NCI-H146 treated with DMSO at 0.1 percent for 48 hours (cell line): ENCODE measurements around the gene SHMT2.

Source experiments
- DNase-seq: peaks from one replicate; lab custom pipeline; 2025; ENCODE audit not compliant: unreplicated experiment; lab: John Stamatoyannopoulos, UW

SHMT2 gene

DNA sequence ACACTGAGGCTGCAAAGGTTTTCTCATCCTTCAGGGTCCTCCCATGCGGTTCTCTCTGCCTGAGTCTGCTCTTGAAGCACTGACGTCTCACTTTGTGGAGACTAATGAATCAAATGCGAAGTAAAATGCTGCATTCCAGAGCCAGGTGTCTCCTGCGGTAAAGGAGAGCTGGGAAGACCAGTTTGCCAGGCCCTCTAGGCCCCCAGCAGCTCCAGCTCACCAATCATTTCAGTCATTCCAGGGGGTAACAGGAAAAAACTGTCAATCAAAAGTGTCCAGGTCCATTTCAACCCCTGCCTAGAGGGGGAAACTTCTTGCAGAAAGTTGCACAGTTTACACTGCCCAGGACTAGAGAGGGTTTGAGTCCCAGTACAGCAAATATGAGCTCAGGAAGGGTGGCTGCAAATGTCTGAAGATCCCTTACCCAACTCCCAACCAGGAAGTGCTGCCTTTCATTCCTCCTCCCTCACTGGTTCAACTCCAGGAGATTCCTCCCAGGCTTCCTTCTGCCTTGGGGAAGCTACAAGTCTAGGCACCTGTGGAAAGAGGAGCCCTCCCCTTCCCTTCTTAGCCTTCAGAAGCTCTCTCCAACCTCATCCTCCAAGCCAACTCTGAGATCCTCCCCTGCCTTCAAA, 15.6 kb upstream of the SHMT2 start:
- DNase-seq, result no peak

DNA sequence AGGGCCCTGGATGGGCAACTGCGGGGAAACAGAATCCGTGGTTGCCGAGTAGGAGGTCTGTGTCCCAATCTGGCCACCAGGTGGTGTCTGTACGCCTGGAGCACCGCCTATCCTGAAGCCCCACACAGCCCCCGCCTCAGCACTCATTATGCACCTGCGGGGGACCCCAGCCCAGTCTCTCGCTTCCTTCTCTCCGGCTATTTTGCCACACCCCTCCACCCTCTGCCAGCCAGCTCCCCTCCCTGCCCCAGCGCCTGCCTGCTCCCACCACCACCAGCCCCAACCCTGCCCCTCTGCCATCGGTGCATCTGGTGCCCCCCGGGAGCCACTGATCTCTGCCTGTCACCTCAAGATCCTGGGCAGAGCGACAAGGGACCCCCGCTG, 15.1 kb upstream of the SHMT2 start:
- DNase-seq, result peak; percentile 73

DNA sequence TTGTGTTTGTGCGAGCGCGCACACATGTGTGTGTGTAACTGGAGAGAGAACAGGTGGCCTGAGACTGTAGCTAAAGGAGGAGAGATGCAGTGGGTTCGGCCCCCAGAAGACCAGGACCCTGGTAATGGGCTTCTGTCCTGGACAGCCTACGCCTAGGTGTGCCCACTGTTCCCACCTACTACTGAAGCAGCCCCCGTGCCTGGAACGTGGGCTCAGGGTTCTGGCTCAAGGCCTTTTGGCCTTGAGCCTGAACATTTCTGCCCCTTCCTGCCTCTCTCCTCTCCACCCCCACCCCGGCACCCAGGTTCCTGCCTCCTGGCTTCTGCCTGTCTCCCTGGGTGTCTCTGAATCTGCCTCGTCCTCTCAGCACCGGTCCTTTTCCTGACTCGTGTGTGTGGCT, 14.4 kb upstream of the SHMT2 start:
- no peak for DNase-seq

DNA sequence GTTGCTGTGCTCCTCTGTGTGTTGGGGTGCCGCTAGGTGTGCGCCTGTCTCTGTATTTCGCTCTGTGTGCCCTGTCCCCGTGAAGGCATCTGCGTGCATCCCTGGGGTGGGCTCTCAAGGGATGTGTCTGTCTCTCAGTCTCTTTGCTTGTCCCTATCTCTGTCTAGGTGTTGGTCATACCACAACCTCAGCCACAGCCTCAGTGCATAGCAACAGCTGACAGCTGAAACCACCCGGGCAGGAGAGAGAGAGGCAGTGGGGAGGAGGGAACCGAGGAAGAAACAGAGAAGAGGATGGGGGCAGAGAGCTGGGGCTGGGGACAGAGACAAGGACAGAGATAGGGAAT, 13.9 kb upstream of the SHMT2 start:
- DNase-seq, result no peak

DNA sequence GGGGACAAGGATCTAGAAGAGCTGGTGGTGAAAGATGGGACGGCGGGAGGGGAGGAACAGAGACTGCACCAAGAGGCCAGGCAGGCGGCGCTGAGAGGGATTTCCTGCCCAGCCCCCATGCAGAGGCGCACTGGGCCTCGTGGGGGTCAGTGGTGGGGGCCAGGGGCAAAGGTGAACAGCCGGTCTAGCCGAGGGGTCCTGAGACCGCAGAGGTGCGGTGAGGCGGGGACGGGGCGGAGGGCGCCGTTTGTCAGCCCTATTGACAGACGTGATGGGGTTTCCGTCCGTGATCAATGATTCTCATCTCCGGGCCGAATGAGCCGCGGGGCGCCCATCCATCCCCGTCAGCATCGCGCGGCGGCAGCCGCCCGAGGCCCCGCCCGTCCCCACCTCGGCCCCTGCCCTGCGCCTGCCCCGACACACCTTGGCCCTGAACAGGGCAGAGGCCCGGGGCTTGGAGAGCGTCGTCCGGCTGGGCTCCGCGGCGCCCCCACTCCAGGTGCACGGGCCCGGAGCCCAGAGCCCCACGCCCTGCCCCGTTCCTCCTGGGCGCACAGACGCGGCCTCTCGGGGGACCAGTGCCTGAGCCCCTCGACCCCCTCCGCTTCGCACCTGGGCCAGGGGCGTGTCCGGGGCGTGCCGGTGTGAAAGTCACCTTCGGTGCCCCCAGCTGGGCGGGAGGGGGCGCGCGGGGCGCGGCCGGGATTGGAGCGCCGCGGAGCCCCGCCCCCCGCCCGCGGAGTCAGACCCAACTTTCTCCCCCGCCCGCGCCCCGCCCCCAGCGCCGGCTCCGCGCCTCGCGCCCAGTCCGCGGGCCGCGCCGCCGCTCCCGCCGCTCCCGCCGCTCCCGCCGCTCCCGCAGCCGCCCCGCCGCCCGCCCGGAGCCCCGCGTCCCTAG, 13.2 kb upstream of the SHMT2 start, which contains the start of gene NXPH4:
Gene NXPH4, plus strand, starts transcription at position 781 of the 898 bp plus-strand sequence. CDS start 176 bp downstream, outside the sequence.
- DNase-seq, result no peak

DNA sequence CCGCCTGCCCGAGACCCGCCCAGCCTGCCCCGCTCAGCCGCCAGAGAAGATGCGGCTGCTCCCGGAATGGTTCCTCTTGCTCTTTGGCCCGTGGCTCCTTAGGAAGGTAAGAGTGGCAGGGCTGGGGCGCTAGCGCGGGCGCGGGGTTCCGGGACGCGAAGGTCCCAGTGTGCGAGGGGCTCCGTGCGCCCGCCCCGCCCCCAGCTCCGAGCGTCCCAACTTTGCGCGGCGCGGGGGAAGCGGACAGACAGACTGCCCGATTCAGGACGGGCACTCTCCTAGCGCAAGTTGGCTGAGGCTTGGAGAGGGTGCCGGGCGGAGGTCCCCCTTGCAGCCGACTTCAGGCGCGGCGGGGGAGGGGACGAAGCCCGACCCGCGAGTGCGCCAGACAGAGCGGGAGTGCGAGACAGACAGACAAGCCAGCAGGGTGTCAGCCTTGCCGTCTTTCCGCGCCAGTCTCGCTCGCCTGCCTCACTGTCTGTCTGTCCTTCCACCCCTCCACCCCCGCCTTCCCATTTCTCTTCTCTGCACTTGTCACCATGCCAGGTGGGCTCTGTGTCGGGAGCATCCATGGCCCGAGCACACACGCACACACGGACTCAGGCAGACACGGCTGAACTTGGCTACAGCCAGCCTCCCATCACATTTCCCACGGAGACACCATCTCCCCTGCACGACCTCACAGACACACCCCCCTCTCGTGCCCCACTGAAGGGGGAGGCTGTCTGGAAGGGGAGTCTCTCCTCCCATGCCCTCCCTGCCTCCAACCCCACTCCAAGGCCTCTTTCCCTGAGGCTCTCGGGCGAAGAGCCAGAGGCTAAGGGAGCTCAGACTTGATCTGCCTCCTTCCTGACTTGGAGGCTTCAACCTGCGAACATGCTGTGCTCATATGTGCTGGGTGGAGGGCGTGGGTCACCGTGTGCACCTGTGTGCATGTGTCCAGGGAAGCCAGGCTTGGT, 12.3 kb upstream of the SHMT2 start:
- DNase-seq, result no peak

DNA sequence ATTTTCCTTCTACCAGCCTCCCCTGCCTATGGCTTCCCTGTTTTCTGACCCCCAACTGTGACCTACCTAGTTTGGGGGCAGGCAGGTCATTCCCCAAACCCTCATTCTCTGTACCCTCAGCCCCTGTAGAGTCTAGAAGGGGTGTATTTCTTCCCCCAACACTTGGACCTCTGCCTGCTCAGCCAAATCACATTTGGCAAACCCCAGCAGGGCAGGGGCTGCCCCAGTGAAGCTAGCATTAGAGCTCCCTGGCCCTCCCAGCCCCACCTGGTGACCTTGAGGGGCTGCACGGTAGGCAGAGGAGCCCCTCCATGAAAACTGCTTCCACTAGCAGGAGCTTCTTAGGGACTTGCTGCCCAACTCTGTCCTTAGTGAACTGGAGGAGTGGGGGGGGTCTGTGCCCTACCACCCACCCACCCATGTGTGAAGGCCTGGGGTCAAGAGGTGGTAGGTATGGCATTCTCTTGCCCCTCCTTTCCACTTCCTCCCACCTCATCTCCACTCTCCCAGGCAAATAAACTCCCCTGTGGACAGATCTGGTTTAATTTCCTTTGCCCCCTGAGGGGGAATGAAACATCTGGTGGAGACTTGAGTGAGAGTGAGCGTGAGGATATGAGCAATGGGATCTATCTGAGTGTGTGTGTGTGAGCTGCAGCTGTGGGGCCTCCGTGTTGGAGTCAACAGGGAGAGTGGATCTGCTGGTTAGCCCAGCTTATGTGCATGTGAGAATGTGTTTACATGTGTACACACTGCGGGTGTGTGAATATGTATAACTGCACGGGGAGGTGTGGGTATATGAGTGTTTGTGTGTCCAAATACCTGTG, 11.3 kb upstream of the SHMT2 start:
- DNase-seq, result no peak

DNA sequence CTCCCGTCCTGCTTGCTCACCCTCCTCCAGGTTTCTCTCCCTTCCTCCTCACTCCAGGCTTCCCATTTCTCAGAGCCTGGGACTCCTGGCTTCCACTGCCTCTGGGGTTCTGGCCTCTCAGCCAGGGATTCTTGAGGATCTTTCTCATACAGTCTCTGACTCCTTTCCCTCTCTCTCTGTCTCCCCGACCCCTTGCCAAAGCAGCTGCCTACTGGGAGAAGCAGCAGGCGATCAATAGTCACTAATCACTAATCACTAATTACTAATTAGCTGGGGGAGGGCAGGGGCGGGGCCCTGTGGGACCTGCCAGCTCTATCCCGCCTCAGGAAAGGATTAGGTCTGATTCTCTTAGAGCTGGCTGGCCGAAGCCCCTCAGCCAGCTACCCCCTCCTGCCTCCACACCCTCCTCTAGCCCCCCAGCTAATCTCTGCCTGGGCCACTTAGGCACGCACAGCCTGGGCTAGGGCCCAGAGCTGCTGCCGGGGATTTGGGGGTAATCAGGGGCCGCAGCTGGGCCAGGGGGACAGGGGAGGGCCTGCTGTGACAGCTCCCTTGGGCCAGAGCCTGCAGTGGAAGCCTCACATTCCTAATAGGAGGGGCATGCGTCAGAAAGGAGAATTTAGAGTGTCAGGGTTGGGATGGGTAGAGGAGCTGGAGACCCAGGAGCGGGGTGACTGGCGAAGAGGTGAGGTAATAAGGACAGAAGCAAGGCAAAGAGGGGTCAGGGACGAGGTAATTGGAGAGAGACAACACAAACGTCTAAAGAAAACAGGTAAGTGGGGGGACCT, 10.1 kb upstream of the SHMT2 start:
- DNase-seq, result no peak

DNA sequence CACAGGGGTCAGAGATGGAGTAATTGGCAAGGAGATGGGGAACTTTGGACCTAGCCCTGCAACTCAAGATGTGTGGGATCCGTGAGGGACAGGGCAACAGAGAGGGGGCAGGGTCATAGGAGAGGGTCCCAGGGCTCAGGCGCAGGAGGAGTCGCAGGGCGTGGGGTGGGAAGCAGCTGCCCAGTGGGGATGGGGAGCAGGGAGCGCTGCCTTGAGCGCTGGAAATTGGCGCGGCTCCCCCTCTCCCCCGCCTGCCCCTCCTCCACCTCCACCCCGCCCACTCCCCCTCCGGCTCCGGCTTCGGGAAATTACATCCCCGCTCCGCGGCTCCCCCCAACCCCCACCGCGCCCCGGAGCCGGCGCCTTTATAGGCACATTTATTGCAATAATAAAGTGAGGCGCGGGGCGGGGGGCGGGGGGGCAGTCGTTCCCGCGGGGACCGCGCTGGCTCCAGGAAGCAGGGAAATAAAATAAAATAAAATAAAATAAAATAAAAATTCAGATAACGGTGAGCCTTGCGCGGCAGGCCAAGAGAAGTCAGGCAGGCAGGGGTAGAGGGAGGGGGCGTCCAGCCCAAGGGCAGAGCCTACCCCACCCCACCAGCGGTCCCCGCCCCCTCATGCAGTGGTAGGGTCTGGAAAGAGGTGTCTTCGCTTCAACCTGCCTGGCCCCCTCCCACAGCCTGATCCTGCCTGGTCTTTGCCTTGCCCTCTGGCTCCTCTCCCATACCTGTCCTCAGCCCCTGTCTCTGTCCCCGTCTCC, 9.3 kb upstream of the SHMT2 start:
- no peak for DNase-seq

DNA sequence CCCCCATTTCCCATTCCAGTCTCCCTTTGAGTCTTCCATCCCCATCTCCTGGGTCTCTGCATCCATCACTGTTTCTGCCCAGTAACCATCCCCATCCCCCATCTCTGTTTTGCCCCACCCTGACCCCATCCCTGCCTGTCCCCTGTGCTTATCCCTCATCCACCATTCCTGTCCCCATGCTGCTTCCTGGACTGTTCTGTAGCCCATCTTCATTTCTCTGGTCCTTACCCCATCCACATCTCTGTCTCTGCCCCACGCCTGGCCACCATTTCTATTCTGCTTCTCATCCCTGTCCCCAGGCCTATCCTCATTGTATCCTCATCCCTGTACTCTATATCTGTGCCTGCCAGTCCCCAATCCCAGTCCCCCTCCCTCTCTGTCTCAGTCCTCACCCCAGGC, 8.7 kb upstream of the SHMT2 start:
- no peak for DNase-seq

DNA sequence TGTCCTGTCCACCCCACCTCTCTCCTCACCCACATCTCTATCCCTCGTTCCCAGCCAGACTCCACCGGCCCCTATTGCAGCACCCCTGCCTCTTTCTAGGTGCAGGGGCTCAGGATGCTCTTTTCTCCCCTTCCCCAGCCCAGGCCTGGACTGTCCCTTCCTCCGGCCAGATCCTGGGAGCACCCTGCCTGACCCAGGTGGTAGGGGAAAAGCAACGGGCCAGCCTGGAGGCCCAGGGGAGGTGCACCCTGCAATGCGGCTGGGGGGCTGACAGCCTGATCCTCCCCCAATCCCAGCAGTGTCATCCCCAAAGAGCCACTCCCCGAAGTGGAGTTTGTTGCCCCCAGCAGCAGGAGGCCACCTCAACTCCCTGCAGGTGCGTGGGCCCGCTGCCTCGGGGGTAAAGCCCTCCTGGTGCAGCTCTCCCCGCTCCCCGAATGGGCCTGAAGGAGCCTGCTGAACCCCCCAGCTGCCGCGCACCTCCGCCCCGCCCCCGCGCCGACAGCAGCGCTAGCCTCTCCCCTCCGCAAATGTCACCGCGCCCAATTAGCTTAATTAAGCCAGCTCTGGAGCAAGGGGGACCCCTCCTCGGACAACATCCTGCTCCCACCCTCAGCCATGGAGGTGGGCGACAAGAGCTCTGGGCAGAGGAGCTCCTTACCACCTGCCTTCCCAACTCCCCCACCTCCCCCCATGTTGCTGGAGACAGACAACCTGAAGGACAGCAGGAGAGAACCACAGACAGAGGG, 8.2 kb upstream of the SHMT2 start:
- no peak for DNase-seq

DNA sequence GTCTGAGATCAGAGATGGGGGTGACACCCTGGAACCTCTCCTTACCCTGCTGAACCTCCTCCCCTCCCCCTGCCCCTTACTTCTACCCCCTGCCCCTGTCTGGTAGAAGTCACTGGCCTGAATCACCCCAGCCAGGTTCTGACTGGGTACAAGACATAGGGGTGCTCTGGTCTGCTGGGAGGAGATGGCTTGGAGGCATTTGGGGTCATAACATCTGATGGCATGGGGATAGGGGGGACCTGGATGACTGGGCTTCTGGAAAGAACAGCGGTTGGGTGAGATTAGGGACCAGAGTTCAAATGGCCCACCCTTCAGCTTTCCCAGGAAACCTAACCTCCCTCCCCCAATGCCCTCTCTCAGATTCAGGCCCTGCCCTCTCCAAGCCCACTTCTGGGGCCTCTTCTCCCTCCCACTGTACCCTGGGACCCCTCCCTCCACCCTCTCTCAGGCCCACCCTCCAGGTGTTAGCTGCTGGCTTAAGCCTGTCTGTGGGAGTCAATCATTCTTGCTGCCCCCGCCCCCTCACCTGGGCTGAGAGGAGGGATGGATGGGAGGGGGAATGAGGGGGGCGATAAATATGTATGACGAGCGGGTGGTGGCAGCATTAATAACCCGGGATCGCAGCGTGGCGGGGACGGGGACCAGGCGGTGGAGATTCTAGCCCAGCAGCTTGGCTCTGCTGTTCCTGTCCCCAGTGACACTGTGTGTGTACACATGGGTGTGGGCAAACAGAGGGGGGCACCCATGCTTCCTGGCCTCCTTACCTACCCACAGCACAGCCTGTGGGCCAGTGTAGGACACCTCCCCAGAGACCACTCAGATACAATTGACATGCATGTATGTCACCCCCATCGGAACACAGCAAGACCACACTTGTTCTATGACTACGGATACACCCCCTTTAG, 7.0 kb upstream of the SHMT2 start:
- no peak for DNase-seq

DNA sequence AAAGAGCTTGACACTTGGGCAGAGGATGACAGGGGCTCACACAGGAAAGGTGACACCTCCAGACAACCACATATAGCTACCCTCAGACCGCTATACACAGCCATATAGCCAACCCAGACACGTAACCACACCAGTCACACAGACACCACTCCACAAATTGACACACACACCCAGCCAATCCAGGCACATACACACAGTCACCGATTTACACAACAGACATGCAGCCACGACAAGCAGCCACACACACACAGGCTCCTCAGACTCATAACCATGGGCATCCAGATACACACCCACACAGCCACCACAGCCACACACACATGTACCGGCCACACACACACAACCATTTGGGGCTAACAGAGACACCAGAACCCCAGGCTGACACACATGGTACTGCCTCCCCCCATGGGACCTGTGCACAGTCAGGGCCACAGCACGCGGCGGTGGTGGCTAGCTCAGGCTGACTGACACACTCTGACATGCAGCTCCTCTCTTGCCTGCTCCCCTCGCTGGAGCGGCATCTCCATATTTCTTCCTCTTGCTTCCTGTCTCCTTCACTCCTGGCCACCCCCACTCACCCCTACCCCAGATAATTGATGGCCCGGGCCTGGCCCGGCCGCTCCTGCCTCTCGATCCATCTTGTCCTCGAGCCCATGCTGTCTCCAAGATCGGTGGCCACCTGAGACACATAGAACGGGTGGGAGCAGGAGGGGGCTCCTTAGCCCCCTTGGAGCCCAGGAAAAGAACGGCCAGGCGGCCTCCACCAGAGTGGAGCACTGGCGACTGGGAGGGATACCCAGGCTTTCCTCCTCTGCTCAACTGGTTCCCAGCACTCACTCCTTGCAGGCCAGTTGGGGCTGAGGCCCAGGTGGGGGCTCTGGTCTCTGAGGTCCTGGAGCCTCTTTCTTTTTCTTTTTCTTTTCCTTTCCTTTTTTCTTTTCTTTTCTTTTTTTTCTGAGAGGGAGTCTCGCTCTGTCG, 6.0 kb upstream of the SHMT2 start:
- no peak for DNase-seq

DNA sequence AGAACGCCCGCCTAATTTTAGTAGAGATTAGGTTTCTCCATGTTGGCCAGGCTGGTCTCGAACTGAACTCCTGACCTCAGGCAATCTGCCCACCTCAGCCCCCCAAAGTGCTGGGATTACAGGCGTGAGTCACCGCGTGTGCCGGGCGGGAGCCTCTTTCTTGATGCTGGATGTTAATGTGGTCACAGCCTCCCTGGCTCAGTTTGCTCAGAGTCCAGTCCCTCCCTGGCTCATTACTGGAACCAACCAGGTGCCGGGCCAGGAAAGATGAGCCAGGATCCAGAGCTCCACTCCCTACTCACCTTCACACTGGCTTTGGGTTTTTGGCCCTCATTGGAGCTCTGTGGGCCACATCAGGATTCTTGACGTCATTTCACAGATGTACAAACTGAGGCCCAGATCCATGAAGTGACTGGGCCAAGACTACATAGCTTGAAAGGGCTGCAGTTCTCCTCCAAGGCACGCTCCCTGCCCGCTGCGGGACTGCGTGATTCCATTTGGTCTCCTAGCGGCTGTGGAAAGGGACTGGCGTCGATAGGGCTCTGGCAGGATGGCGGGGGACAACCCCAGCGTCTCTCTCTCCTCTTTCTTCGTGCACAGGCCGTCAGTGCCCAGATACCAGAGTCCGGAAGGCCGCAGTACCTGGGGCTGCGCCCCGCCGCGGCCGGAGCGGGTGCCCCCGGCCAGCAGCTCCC, 5.1 kb upstream of the SHMT2 start:
- no peak for DNase-seq

DNA sequence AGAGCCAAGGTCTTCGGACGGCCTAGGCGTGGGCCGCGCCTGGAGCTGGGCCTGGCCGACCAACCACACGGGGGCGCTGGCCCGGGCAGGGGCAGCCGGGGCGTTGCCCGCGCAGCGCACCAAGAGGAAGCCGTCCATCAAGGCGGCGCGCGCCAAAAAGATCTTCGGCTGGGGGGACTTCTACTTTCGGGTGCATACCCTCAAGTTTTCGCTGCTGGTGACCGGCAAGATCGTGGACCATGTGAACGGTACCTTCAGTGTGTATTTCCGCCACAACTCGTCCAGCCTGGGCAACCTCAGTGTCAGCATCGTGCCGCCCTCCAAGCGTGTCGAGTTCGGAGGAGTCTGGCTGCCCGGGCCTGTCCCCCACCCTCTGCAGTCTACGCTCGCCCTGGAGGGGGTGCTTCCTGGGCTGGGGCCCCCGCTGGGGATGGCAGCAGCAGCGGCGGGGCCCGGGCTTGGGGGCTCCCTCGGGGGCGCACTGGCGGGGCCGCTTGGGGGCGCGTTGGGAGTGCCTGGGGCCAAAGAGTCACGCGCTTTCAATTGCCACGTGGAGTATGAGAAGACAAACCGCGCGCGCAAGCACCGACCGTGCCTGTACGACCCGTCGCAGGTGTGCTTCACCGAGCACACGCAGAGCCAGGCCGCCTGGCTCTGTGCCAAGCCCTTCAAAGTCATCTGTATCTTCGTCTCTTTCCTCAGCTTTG, 4.4 kb upstream of the SHMT2 start:
- no peak for DNase-seq
